Nephron (organoid): ENCODE data around the gene SLC9C2.

ENCODE experiments used
- H3K27ac Mint-ChIP-seq, 3 experiments: 2 replicates each; pipeline ENCODE4 v1.8.0; 2020; ENCODE audit warnings: mixed read lengths in 3 of 3, mild to moderate bottlenecking in 2 of 3, moderate library complexity in 1 of 3
- H3K27me3 Mint-ChIP-seq: 2 replicates; pipeline ENCODE4 v1.8.0; 2021; ENCODE audit warnings: low read depth, mild to moderate bottlenecking, moderate library complexity, mixed read lengths
- H3K36me3 Mint-ChIP-seq: 2 replicates; pipeline ENCODE4 v1.8.0; 2020; ENCODE audit warnings: low read depth, mixed read lengths
- H3K4me1 Mint-ChIP-seq: 2 replicates; pipeline ENCODE4 v1.8.0; 2020; ENCODE audit warnings: mixed read lengths
- H3K4me3 Mint-ChIP-seq, 3 experiments: 2 replicates each; pipeline ENCODE4 v1.8.0; 2020; ENCODE audit warnings: mild to moderate bottlenecking in 3 of 3, mixed read lengths in 3 of 3, moderate library complexity in 2 of 3
- H3K9me3 Mint-ChIP-seq: 2 replicates; pipeline ENCODE4 v1.8.0; 2020; ENCODE audit warnings: mixed read lengths
- TF ChIP-seq, protein P1 (sequence below), 3 experiments: fragments of 200-600 bp; sonication (generic); IDR thresholded peaks; one replicate each; pipeline ENCODE4 v1.5.0; 2021; ENCODE audit warnings: antibody characterized with exemption in 3 of 3; ENCODE audit not compliant: unreplicated experiment in 3 of 3

The SLC9C2 gene

DNA sequence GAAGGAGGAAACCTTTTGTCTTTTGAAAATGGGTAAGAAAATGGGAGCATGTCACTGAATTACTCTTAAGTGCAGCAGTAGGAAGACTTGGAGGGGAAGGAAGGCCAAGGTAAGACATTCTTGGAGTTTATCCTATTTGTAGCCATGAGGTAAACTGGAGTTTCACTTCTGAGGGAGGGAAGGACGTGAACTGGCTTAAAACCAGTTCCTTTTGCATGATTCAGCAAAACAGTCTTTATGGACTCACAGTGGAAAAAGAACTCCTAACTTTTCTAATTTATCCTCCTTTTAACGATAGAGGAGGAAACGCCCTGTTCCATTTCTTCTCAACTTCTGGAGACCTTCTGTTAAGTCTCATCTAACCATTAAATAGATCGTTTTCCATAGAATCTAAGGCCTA is 123.2 kb downstream of the SLC9C2 start:
- Mint-ChIP-seq H3K36me3 (peaks cover 47% of the 10 kb centered on the region), H3K27ac (peak overlapping the region; percentile 40 to 94 (median 50)), H3K4me1 (peaks cover 51% of the 10 kb centered on the region), H3K27me3 (peaks cover 4% of the 10 kb centered on the region), H3K4me3 (peak overlapping the region; percentile 87 to 97 (median 95)), H3K9me3 (no peaks in the 10 kb centered on the region)
- TF ChIP-seq, protein P1, sequence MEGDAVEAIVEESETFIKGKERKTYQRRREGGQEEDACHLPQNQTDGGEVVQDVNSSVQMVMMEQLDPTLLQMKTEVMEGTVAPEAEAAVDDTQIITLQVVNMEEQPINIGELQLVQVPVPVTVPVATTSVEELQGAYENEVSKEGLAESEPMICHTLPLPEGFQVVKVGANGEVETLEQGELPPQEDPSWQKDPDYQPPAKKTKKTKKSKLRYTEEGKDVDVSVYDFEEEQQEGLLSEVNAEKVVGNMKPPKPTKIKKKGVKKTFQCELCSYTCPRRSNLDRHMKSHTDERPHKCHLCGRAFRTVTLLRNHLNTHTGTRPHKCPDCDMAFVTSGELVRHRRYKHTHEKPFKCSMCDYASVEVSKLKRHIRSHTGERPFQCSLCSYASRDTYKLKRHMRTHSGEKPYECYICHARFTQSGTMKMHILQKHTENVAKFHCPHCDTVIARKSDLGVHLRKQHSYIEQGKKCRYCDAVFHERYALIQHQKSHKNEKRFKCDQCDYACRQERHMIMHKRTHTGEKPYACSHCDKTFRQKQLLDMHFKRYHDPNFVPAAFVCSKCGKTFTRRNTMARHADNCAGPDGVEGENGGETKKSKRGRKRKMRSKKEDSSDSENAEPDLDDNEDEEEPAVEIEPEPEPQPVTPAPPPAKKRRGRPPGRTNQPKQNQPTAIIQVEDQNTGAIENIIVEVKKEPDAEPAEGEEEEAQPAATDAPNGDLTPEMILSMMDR (IDR thresholded peaks at IDR 0.05; ENCODE audit: unreplicated experiment in 3 of 3) = no peak

DNA sequence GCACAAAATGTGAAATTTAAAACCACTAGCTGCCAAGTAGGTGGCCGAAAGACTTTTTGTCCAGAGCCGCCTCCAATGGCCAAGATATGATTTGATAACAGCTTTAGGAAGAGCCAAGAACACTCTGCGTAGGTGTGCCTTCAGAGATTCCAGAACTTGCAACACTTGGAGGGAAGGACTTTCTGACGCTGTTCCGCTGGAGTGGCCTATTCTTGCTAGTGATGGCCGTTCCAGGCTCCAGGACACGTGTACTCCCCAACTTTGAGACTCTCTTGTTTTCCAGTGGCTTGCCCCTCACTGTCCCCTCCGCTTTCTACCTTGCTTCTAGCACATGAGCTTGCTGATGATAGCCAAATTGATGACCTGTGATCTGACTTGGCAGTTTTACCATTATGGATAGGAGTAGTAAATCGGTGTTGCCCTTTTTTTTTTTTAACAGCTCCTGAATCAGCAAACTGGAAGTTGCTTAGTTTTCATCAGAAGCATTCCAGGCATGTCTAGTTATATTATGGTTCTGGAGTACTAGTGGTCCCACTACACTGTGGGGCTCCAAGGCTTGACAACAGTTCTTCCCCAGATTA is 124.7 kb downstream of the SLC9C2 start:
- peak overlapping the region; percentile 83 to 94 (median 92) for H3K27ac Mint-ChIP-seq
- H3K27me3 Mint-ChIP-seq = peaks cover 4% of the 10 kb centered on the region
- H3K36me3 Mint-ChIP-seq = peaks cover 40% of the 10 kb centered on the region
- H3K4me3 Mint-ChIP-seq = peak overlapping the region; percentile 87 to 97 (median 95)
- peaks cover 3% of the 10 kb centered on the region for H3K9me3 Mint-ChIP-seq
- peaks cover 65% of the 10 kb centered on the region for H3K4me1 Mint-ChIP-seq
- TF ChIP-seq, protein P1 (IDR thresholded peaks at IDR 0.05; ENCODE audit: unreplicated experiment in 3 of 3) = no peak

- peak within 1 kb of the TSS; percentile 89 to 97 (median 96) for H3K4me3 Mint-ChIP-seq
- peaks cover 3% of the 10 kb centered on the region for H3K9me3 Mint-ChIP-seq
- peaks cover 66% of the 10 kb centered on the region for H3K4me1 Mint-ChIP-seq
- H3K36me3 Mint-ChIP-seq = peaks cover 34% of the 10 kb centered on the region
- TF ChIP-seq, protein P1 (IDR thresholded peaks at IDR 0.05; ENCODE audit: unreplicated experiment in 3 of 3) = no peak
- H3K27me3 Mint-ChIP-seq = peaks cover 4% of the 10 kb centered on the region
- H3K27ac Mint-ChIP-seq = peak within 1 kb of the TSS; percentile 83 to 96 (median 94)
These were observed 125.4 kb downstream of the SLC9C2 start, which contains the start of gene PRDX6 for GRCh38 chr1:173477286-173478093. Gene PRDX6, plus strand, starts transcription at chr1:173477335. Its CDS starts 63 bp downstream, at chr1:173477398.

GRCh38 chr1:173476665-173477285 is 126.1 kb downstream of the SLC9C2 start:
- Mint-ChIP-seq H3K27me3 (peaks cover 4% of the 10 kb centered on the region), H3K4me3 (peak overlapping the region; percentile 89 to 97 (median 96)), H3K4me1 (peaks cover 60% of the 10 kb centered on the region), H3K27ac (peak overlapping the region; percentile 83 to 96 (median 94)), H3K36me3 (peaks cover 32% of the 10 kb centered on the region), H3K9me3 (peaks cover 8% of the 10 kb centered on the region)
- TF ChIP-seq, protein P1 (IDR thresholded peaks at IDR 0.05; ENCODE audit: unreplicated experiment in 3 of 3) = no peak

DNA sequence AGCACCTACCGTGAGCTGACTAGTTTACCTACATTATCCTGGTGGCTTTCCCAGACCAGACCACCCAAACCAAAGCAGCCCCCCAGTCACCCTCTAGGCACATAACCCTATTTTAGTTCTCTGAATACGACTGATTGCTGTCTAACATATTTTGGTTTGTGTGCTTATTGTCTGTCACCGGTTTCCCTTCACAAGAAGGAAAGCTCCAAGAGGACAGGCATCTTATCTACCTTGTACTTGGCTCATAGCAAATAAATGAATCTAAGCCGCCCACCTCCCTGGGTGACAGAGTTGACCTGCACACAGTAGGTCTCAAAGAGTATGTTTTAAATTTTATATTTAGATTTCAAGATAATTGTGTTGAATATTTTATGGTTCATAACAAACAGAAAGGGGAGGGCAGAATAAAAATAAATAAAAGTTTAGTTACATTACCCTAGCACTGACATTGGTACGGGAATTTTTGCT is 126.6 kb downstream of the SLC9C2 start:
- H3K27me3 Mint-ChIP-seq = peaks cover 4% of the 10 kb centered on the region

More for the DNA sequence above, 126.6 kb downstream of the SLC9C2 start:
- TF ChIP-seq, protein P1 (IDR thresholded peaks at IDR 0.05; ENCODE audit: unreplicated experiment in 3 of 3) = no peak
- H3K4me1 Mint-ChIP-seq = peaks cover 56% of the 10 kb centered on the region
- H3K4me3 Mint-ChIP-seq = peak overlapping the region; percentile 85 to 96 (median 89)
- H3K27ac Mint-ChIP-seq = peak overlapping the region; percentile 71 to 96 (median 94)
- H3K36me3 Mint-ChIP-seq = peaks cover 30% of the 10 kb centered on the region
- peaks cover 13% of the 10 kb centered on the region for H3K9me3 Mint-ChIP-seq
